ENCODE measurements around the gene FCER1A.

FCER1A gene

DNA sequence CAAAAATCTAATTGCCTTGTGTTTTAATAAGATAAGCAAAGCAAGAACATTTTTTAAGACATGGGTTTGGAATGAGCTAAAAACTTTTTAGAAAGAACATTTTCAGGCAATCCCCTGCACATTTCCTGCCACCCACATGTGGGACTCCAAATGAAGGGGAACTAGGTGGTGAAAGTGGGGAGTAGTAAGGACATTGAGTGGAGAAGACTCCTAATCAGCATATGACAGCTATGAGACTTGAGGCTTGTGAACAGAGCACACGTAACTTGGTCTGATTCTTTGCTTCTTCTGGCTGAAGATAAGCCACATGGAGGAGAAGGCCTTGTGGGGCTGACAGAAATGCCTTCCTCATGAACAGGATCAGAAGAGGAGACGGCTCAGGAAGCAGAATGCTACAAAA, 50.3 kb downstream of the FCER1A start:
- no peak for TF ChIP-seq CTCF (IDR thresholded peaks at IDR 0.05; ENCODE audit: extremely low read depth, missing control alignments)
- DNase-seq (ENCODE audit: low spot score), result no peak
